Suppressor macrophage treated with lipopolysaccharide for 4 hours (primary cell): ENCODE results near the gene STIMATE.

Source experiments
- DNase-seq: peaks from one replicate; pipeline ENCODE4 v3.0.0-alpha.2; 2020

The STIMATE gene

GRCh38 chr3:52859686-52860423, 37.5 kb downstream of the STIMATE start:
- DNase-seq: no peak

DNA sequence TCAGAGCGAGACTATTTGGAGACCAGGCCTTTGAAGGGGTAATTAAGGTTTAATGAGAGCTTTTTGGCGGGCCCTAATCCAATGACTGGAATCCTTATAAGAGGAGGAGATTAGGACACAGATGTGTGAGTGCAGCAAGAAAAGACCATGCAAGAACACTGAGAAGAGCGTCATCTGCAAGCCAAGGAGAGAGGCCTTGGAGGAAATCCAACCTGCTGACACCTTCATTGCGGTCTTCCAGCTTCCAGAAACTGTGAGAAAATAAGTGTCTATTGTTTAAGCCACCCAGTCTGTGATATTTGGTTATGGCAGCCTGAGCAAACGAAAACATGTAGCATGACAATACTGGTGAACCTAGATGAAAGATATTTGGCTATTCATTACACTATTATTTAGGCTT, 39.5 kb downstream of the STIMATE start:
- no peak for DNase-seq

DNA sequence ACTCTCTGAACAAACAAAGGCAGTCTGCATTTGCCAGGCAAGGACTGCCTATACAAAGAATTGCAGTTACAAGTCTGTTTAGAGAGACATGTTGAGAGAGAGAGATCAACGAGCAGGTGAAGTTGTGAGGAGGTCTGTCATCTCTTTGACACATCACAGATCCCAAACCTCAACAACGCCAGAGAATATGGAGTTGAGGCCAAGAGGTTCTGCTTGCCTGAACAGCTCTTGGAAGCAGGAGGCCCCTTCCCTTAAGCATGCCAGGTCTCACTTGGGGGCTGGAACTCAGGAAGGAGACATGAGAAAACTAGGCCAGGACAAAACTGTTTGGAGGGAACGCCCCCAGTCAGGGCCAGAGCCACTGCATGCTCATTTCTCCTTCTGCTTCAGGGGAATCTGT, 40.2 kb downstream of the STIMATE start:
- no peak for DNase-seq

DNA sequence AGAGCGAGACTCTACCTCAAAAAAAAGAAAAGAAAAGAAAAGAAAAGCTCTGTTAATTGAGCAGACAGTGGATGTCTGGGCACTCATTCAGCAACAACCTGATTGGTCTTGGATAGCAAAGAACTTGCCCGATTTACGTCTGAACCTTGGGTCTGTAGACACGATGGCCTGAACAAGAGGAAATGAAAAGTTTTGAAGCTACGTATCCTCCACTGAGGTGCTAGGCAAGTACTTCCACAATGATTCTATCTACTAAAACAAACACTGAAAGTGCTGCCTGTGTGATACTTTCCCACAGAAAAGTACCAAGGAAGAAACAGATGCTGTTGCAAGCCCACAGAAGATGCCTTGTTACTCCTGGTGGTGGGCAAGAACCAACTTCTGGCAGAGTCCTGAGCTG, 40.7 kb downstream of the STIMATE start:
- DNase-seq: no peak

DNA sequence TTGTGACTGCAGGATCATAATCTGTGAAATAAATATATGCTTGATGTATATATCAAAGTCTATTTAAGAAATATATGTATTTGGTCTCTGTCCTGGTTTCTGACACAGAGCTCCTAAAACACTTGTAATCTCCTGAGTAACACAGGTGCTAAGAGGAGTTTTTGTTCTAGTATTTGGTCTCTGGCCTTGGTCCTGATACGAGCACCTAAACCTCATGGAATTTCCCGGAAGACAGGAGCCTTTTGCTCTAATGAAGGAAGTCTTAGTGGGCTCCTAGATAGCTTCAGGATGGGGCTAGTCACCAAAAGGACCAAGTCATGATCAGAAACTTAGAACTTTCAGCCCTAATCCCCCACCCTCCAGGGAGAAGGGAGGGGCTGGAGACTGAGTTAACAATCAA, 43.3 kb downstream of the STIMATE start:
- no peak for DNase-seq

DNA sequence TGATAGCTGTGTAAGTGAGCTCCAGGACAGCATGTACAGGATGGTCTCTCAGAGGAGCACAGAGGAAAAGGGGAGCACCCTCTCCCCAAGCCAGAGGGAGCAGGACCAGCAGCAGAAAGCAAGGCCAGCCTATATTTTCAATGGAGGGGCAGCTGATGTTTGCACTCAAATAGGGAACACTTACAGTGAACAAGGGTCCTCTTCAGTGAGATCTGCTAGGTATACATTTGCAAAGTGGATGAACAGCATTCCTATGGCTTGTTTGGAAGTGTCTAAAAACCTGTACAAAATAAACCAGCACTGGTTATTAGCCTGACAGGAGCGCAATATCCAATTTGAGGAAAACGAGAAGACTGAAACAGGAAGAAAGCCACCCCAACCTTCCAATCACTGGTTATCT, 44.9 kb downstream of the STIMATE start:
- no peak for DNase-seq

GRCh38 chr3:52851348-52851747, 46.0 kb downstream of the STIMATE start:
- DNase-seq: peak; percentile 44

DNA sequence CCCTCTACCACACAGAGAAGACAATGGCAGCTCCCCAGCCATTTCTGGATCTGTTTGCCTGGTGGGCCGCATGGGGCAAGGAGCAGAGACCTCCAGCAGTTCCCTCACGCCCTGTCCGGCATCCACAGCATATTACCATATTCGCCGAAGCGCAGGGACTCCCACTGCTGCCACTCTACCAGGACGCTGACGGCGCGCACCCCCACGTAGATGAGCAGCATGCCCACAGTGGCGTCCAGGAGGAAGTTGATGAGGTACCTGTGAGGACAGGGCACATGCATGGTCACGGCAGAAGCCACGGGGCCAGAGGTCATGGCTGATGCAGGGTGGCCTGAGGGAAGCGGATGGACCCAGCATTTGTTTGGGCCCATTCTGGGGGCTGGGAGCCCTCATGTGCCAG, 47.7 kb downstream of the STIMATE start:
- no peak for DNase-seq

DNA sequence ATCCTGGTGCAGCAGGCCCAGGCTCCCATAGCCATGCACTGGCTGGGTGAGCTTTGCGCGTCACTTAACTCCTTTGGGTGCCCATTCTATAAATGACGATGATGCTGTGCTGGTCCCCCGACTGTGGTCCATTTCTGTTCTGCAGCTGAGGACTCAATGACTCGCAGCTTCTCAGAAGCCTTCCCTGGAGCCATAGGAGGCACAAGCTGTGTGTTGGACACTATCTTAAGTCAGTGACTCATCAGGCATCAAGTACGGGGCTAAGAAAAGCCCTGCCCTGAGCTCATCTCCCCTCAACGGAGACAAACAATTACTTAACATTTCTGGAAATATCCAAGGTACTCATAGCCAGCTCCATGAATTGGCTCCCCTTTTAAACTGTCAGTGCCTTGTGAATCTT, 48.7 kb downstream of the STIMATE start:
- DNase-seq: peak; percentile 38

DNA sequence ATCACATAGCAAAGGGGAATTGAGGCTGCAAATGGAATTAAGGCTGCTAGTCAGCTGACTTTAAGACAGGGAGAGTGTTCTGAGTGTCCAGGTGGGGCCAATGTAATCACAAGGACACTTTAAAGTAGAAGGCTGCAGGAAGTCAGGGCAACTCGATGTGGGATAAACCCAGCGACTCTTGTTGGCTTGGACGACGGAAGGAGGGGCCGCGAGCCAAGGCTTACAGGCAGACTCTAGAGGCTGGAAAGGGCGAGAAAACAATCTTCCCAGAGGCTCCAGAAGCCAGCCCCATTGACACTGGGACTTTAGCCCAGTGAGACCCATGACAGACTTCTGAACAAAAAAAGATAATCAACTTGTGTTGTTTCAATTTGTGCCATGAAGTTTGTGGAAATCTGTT, 49.6 kb downstream of the STIMATE start:
- DNase-seq: no peak

- no peak for DNase-seq
Measured at GRCh38 chr3:52847241-52847640, 50.1 kb downstream of the STIMATE start.

DNA sequence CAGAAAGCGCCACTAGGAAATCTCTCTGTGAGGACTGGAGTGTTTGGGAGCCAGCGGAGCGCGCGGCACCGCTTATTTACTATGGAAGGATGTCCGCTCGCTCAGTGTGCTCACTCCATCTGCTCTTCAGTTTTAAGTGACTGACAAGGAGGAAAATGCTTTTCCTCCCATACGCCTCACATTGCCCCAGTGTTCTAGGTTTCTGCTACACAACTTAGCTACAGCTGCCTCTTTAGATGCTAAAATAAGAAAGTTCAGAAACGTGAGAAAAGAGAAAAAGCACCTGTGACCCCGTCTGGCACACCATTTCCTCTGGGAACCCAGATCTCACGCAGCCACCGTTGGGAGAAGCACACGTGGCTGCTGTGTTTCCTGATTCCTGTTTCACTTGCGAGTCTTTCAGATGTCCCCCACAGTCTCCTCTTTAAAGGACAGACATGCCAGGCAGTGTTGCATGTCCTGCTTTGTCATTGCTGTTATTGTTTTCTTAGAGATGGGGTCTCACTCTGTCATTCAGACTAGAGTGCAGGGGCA, 50.8 kb downstream of the STIMATE start:
- DNase-seq: no peak

- DNase-seq: no peak
Measured at GRCh38 chr3:52845691-52846431, 51.5 kb downstream of the STIMATE start.

DNA sequence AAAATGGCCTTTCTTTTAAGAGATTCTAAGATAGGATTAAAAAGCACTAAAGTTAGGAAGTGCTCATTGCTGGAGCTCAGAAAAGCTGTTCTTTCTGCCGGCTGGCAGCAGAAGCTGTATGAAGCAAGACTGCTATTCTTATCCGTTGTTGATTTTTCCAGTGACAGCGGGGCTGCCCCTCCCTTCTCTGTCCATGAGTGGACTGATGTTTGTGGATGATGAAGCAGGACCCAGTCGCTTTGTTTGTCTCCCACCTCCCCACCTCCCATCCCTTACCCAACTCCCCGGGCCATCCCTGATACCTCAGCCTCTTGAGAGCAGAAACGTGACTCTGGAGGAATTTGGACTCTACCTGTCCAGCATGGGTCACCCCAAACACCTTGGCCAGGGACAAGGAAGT, 52.2 kb downstream of the STIMATE start:
- peak; percentile 13 for DNase-seq

GRCh38 chr3:52844290-52844975, 52.9 kb downstream of the STIMATE start:
- DNase-seq: peak; percentile 33

DNA sequence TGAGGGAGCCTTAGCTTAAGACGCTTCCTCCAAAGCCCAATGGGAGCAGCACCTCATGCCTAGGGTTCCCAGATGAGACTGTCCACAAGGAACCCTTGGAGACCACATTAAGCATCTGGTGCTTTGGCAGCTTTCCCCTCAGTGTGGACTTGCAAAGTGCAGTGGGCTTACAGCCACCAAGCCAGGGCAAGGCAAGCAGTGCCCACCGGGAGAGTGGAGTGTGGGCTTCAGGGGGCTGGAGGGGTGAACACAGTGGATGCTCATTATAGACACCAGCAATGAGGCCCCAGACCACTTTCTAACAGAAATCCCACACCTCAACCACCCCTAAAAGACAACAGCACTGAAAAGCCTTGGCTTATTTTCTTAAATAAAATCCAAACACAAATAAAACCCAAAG, 53.5 kb downstream of the STIMATE start:
- no peak for DNase-seq

GRCh38 chr3:52843108-52843865, 54.1 kb downstream of the STIMATE start:
- DNase-seq: peak; percentile 39

- peak; percentile 14 for DNase-seq
Measured at GRCh38 chr3:52842424-52842823, 54.9 kb downstream of the STIMATE start.

GRCh38 chr3:52841981-52842340, 55.4 kb downstream of the STIMATE start:
- DNase-seq: no peak

DNA sequence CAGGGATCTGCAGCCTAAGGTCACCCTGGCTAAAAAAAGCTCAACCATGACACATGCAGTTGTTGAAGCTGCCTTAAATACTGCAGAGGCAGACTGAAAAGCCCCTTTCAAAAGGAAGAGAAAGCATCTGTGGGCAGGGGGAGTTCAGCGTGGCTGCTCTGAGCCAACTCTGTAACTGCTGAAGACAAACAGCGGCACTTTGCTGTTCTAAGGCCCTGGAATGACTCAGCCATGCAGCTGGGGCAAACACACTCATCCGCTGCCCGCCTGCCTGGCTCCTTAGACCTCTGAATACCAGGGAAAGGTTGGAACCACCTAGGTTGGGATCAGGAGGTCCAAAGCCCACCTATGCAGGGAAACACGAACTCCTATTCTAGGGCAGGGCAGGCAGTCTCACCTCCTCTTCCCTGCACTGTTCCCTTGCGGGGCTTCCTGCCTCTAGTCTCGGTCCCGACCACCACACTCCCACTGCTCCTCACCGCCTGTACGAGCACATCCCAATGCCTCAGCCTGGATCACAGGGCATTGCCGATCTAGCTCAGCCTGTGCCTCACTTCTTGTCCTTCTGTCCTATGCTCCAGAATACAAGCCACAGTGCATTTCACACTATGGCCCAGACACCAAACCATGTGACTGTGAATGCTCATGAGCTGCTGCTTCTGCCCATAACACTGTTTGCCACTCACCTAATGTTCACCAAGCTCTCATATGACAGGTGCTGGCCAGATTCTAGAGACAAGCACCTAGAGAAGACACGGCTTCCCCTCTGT, 56.0 kb downstream of the STIMATE start:
- DNase-seq: no peak

GRCh38 chr3:52839892-52840545, 57.3 kb downstream of the STIMATE start:
- no peak for DNase-seq

GRCh38 chr3:52839268-52839575, 58.1 kb downstream of the STIMATE start:
- no peak for DNase-seq
